GM21576 (cell line): ENCODE results near the gene WDR55.
"Not testable (repeated sequence)": the region's sequence is repeated elsewhere in the genome, so short reads cannot be mapped to it uniquely, and the experiment has no call there.

Experiments
- ATAC-seq: cut with Tn5 transposase; IDR thresholded peaks from one replicate; pipeline ENCODE4 v1.9.1; 2021; ENCODE audit warnings: mild to moderate bottlenecking, moderate library complexity; ENCODE audit not compliant: unreplicated experiment

Gene WDR55

GRCh38 chr5:140664359-140665119 lies at the start of gene WDR55:
WDR55 (plus strand) TSS chr5:140664904; CDS start chr5:140664913, 9 bp downstream.
- ATAC-seq: peak; percentile 97

GRCh38 chr5:140622301-140622700 lies 42.4 kb upstream of the WDR55 start:
- ATAC-seq: no peak

- ATAC-seq: not testable (repeated sequence)
Measured at GRCh38 chr5:140623061-140623460, 41.6 kb upstream of the WDR55 start.

GRCh38 chr5:140624886-140625285 lies 39.8 kb upstream of the WDR55 start:
- ATAC-seq: not testable (repeated sequence)

GRCh38 chr5:140627972-140628371 lies 36.7 kb upstream of the WDR55 start:
- ATAC-seq: no peak

GRCh38 chr5:140628711-140629110 lies 36.0 kb upstream of the WDR55 start:
- no peak for ATAC-seq

GRCh38 chr5:140630292-140631035 lies 34.2 kb upstream of the WDR55 start:
- ATAC-seq: no peak

GRCh38 chr5:140631036-140631417 lies 33.7 kb upstream of the WDR55 start:
- no peak for ATAC-seq

GRCh38 chr5:140631831-140632365 lies 32.8 kb upstream of the WDR55 start:
- ATAC-seq: no peak

- ATAC-seq: no peak
Measured at GRCh38 chr5:140632366-140633020, 32.2 kb upstream of the WDR55 start.

- no peak for ATAC-seq
Measured at GRCh38 chr5:140633021-140633471, 31.7 kb upstream of the WDR55 start, which contains the start of gene CD14. CD14 (minus strand) TSS chr5:140633175; CDS start chr5:140633071, 104 bp downstream.

- no peak for ATAC-seq
Measured at GRCh38 chr5:140633501-140633900, 31.2 kb upstream of the WDR55 start.

- no peak for ATAC-seq
Measured at GRCh38 chr5:140634103-140634502, 30.6 kb upstream of the WDR55 start.

- no peak for ATAC-seq
Measured at GRCh38 chr5:140635291-140636257, 29.1 kb upstream of the WDR55 start.

- no peak for ATAC-seq
Measured at GRCh38 chr5:140637371-140638100, 27.2 kb upstream of the WDR55 start.

- not testable (repeated sequence) for ATAC-seq
Measured at GRCh38 chr5:140638898-140639147, 25.9 kb upstream of the WDR55 start.

- ATAC-seq: peak; percentile 89
Measured at GRCh38 chr5:140639148-140639981, 25.3 kb upstream of the WDR55 start, which contains the start of gene TMCO6. TMCO6 (plus strand) TSS chr5:140639451; CDS start chr5:140639528, 77 bp downstream.

- no peak for ATAC-seq
Measured at GRCh38 chr5:140641716-140642115, 23.0 kb upstream of the WDR55 start.

GRCh38 chr5:140642718-140643117 lies 22.0 kb upstream of the WDR55 start:
- ATAC-seq: no peak
